HG03442 (cell line): ENCODE data around the gene PRKAG2.
A peak's percentile ranks its signal among the peaks of the same experiment; 100 is the strongest.
"Not testable (repeated sequence)": the region's sequence is repeated elsewhere in the genome, so short reads cannot be mapped to it uniquely, and the experiment has no call there.

ENCODE experiments used
- ATAC-seq: cut with Tn5 transposase; IDR thresholded peaks from one replicate; pipeline ENCODE4 v1.9.1; 2021; ENCODE audit warnings: mild to moderate bottlenecking, moderate library complexity; ENCODE audit not compliant: unreplicated experiment

Gene PRKAG2

GRCh38 chr7:151876899-151877777 is at the start of gene PRKAG2:
TSS of gene PRKAG2 (minus strand) at chr7:151877115. CDS start at chr7:151876620, 495 bp downstream.
- ATAC-seq: peak; percentile 45

GRCh38 chr7:151926336-151926712 is 49.4 kb upstream of the PRKAG2 start:
- ATAC-seq: no peak

GRCh38 chr7:151925446-151926335 is 48.8 kb upstream of the PRKAG2 start:
- peak; percentile 74 for ATAC-seq

GRCh38 chr7:151924508-151924907 is 47.6 kb upstream of the PRKAG2 start:
- no peak for ATAC-seq

GRCh38 chr7:151924001-151924400 is 47.1 kb upstream of the PRKAG2 start:
- no peak for ATAC-seq

GRCh38 chr7:151923097-151923876 is 46.4 kb upstream of the PRKAG2 start:
- ATAC-seq: no peak

- no peak for ATAC-seq
Observed at GRCh38 chr7:151921451-151921850, 44.5 kb upstream of the PRKAG2 start.

GRCh38 chr7:151920488-151920887 is 43.6 kb upstream of the PRKAG2 start:
- no peak for ATAC-seq

GRCh38 chr7:151919595-151919994 is 42.7 kb upstream of the PRKAG2 start:
- ATAC-seq: no peak

GRCh38 chr7:151918510-151918843 is 41.6 kb upstream of the PRKAG2 start:
- no peak for ATAC-seq

- ATAC-seq: no peak
Observed at GRCh38 chr7:151917791-151918509, 41.0 kb upstream of the PRKAG2 start.

GRCh38 chr7:151914051-151914450 is 37.1 kb upstream of the PRKAG2 start:
- ATAC-seq: no peak

GRCh38 chr7:151910655-151911054 is 33.7 kb upstream of the PRKAG2 start:
- ATAC-seq: not testable (repeated sequence)

GRCh38 chr7:151907115-151907514 is 30.2 kb upstream of the PRKAG2 start:
- not testable (repeated sequence) for ATAC-seq

- no peak for ATAC-seq
Observed at GRCh38 chr7:151905766-151906165, 28.9 kb upstream of the PRKAG2 start.

- ATAC-seq: no peak
Observed at GRCh38 chr7:151905353-151905752, 28.4 kb upstream of the PRKAG2 start.

GRCh38 chr7:151904270-151904669 is 27.4 kb upstream of the PRKAG2 start:
- no peak for ATAC-seq

GRCh38 chr7:151903249-151904032 is 26.5 kb upstream of the PRKAG2 start:
- ATAC-seq: no peak

- ATAC-seq: no peak
Observed at GRCh38 chr7:151902311-151902710, 25.4 kb upstream of the PRKAG2 start.

- ATAC-seq: no peak
Observed at GRCh38 chr7:151901828-151902227, 24.9 kb upstream of the PRKAG2 start.
